Measurements from ENCODE around the gene VOPP1. TPM values are rescaled to one million over a fixed set of nuclear protein-coding genes. Genes with fewer than 3 reads are reported as not detected.

Gene VOPP1
- total RNA-seq, 1 donor from 2014 or later: 97.9 TPM

GRCh38 chr7:55438757-55439525 lies 133.4 kb downstream of the VOPP1 start:
- DNase-seq (ENCODE audit: low read depth) (peak; percentile 71), FAIRE-seq (no peak)
- TF ChIP-seq, protein P1, sequence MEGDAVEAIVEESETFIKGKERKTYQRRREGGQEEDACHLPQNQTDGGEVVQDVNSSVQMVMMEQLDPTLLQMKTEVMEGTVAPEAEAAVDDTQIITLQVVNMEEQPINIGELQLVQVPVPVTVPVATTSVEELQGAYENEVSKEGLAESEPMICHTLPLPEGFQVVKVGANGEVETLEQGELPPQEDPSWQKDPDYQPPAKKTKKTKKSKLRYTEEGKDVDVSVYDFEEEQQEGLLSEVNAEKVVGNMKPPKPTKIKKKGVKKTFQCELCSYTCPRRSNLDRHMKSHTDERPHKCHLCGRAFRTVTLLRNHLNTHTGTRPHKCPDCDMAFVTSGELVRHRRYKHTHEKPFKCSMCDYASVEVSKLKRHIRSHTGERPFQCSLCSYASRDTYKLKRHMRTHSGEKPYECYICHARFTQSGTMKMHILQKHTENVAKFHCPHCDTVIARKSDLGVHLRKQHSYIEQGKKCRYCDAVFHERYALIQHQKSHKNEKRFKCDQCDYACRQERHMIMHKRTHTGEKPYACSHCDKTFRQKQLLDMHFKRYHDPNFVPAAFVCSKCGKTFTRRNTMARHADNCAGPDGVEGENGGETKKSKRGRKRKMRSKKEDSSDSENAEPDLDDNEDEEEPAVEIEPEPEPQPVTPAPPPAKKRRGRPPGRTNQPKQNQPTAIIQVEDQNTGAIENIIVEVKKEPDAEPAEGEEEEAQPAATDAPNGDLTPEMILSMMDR (IDR thresholded peaks at IDR 0.05; ENCODE audit: insufficient read depth, low read length, severe bottlenecking): no peak
- no peaks in the 10 kb centered on the region for H3K27me3 ChIP-seq (ENCODE audit: control insufficient read depth, insufficient read depth, low read length)
- H3K4me3 ChIP-seq (ENCODE audit: low read depth, low read length): no peak overlapping the region
- H3K36me3 ChIP-seq (ENCODE audit: control insufficient read depth, insufficient read depth, low read length): no peaks in the 10 kb centered on the region

DNA sequence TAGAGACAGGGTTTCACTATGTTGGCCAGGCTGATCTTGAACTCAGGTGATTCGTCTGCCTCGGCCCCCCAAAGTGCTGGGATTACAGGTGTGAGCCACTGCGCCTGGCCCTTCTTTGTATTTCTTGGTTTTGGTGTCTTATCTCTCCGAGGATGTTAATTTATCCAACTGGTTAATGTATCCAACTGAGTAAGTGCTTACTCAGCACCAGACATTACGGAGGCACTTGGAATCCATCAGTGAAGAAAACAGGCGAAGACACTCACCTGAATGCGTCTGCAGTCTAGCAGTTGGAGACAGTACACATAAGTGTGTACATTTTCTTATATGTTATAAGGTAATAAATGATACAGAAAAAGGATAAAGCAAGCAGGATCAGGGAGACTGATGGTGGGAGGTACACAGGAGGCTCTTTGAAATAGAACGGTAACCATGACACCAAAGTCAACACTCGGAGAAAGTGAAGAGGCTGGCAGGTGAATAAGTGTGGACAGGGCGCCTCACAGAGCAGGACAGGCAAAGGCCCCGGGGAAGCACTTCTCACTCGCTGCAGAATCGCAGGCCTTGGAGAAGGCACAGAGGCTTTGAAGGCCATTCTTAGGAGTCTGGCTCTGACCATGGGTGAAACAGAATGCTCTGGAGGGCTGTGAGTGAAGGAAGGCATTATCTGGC lies 134.1 kb downstream of the VOPP1 start:
- H3K4me3 ChIP-seq (ENCODE audit: low read depth, low read length): no peak overlapping the region
- no peaks in the 10 kb centered on the region for H3K36me3 ChIP-seq (ENCODE audit: control insufficient read depth, insufficient read depth, low read length)
- no peaks in the 10 kb centered on the region for H3K27me3 ChIP-seq (ENCODE audit: control insufficient read depth, insufficient read depth, low read length)
- TF ChIP-seq, protein P1 (IDR thresholded peaks at IDR 0.05; ENCODE audit: insufficient read depth, low read length, severe bottlenecking): no peak
- DNase-seq (ENCODE audit: low read depth) (peak; percentile 23), FAIRE-seq (no peak)

DNA sequence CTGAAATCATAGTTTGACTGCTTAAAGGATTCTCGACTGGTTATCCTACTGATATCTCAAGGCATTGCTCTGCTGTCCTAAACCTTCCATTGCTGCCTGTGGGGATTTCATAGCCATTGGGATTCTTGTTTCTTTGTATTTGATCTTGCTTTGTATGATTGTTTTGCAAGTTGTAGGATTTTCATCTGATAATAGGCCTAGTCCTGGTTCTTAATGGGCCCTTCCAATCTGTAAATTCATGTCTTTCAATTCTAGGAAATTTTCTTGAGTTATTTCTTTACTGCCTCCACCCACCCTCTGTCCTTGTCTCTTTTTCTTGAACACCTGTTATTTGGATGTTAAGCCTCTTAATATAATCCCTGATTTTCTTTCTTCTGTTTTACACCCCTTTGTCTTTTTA lies 134.9 kb downstream of the VOPP1 start:
- FAIRE-seq (no peak), DNase-seq (ENCODE audit: low read depth) (no peak)
- no peaks in the 10 kb centered on the region for H3K27me3 ChIP-seq (ENCODE audit: control insufficient read depth, insufficient read depth, low read length)
- no peak overlapping the region for H3K4me3 ChIP-seq (ENCODE audit: low read depth, low read length)
- no peaks in the 10 kb centered on the region for H3K36me3 ChIP-seq (ENCODE audit: control insufficient read depth, insufficient read depth, low read length)
- TF ChIP-seq, protein P1 (IDR thresholded peaks at IDR 0.05; ENCODE audit: insufficient read depth, low read length, severe bottlenecking): no peak

GRCh38 chr7:55436457-55436856 lies 135.8 kb downstream of the VOPP1 start:
- H3K4me3 ChIP-seq (ENCODE audit: low read depth, low read length): no peak overlapping the region
- no peaks in the 10 kb centered on the region for H3K36me3 ChIP-seq (ENCODE audit: control insufficient read depth, insufficient read depth, low read length)
- DNase-seq (ENCODE audit: low read depth): no peak
- TF ChIP-seq, protein P1 (IDR thresholded peaks at IDR 0.05; ENCODE audit: insufficient read depth, low read length, severe bottlenecking): no peak
- no peaks in the 10 kb centered on the region for H3K27me3 ChIP-seq (ENCODE audit: control insufficient read depth, insufficient read depth, low read length)
- no peak for FAIRE-seq

DNA sequence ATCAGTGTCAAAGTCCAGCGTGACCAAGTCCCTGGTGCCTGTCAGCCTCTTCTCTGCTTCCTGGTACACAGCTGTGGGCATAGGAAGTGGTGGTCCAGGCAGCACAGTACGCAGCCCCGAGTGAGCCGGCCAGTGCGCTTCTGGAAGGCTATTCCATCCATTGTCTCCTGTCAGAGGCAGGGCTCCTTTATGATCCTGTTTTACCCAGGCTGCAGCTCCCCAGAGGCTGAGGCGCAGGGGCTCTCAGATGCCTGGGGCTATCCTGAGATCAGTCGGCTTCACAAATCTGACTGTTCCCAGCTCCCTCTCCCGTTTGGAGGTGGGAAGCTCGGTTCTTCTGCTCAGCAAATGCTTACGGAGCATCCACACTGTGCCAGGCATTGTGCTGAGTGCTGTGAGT lies 136.8 kb downstream of the VOPP1 start:
- FAIRE-seq (peak; percentile 43), DNase-seq (ENCODE audit: low read depth) (no peak)
- no peaks in the 10 kb centered on the region for H3K27me3 ChIP-seq (ENCODE audit: control insufficient read depth, insufficient read depth, low read length)
- no peak overlapping the region for H3K4me3 ChIP-seq (ENCODE audit: low read depth, low read length)
- H3K36me3 ChIP-seq (ENCODE audit: control insufficient read depth, insufficient read depth, low read length): no peaks in the 10 kb centered on the region
- TF ChIP-seq, protein P1 (IDR thresholded peaks at IDR 0.05; ENCODE audit: insufficient read depth, low read length, severe bottlenecking): no peak
